Measurements from ENCODE around the gene POU5F1. TPM values are rescaled to one million over a fixed set of nuclear protein-coding genes. Genes with fewer than 3 reads are reported as not detected.

The POU5F1 gene
- total and polyA plus RNA-seq, 9 of the 15 experiments (the other 6 are each of a cell fraction or from before 2014, with no cell fraction given): 0.06 to 2.0 (median 0.10) TPM; not detected in 6

DNA sequence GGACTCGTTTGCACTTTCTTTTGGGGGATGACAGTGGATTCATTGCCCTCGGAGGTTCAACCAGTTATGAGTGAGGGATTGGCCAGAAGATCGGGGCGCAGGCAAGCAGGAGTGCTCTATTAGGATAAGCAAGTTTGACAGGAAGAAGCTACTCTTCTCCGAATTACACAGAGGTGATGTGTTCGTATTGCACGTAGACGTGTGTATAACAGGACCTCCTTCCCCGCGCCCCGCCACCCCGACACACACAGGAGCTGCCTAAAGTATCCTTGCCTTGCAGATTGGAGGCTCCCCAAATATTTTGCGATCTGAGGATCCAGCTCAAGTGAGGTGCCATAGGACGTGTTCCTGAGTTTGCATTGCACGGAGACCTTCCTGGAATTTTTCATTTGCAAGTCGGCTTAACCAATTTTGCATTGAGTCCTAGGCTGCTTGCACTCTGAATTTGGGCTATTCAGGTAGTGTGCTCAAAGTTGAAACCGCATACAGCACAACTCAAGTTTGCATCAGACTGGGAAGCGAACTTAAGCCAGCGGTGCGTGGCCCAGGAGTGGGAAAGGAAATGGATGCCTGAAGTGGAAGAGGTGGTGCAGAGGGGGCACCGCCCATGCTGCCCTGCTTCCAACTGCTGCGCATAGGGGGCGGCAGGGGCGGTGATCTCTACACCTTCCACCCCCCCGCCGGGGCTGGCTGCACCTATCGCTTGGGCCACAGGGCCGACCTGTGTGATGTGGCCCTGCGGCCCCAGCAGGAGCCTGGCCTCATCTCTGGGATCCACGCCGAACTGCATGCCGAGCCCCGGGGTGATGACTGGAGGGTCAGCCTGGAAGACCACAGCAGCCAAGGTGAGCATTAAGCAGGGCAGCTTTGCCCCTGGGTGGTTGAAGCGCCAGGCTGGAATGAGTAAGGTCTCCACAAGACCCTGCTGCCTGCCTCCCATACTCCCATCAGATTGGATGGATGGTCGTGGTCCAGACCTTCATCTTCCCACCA lies 11.3 kb downstream of the POU5F1 start (continued):
- TF ChIP-seq HNRNPL (IDR thresholded peaks at IDR 0.05; ENCODE audit: low read depth, low read length): no peak
- peak; percentile 43; the same call in 1 of the 2 replicates for TF ChIP-seq DPF2 (IDR thresholded peaks at IDR 0.05)
- TF ChIP-seq ZSCAN29 (IDR thresholded peaks at IDR 0.05): 0 out of 2 replicates have a peak, but pooled peaks have one; percentile 32
- no peak for TF ChIP-seq ZNF766 (CRISPR knock-in tag; conservative IDR thresholded peaks at IDR 0.05)
- TF ChIP-seq, protein P1, sequence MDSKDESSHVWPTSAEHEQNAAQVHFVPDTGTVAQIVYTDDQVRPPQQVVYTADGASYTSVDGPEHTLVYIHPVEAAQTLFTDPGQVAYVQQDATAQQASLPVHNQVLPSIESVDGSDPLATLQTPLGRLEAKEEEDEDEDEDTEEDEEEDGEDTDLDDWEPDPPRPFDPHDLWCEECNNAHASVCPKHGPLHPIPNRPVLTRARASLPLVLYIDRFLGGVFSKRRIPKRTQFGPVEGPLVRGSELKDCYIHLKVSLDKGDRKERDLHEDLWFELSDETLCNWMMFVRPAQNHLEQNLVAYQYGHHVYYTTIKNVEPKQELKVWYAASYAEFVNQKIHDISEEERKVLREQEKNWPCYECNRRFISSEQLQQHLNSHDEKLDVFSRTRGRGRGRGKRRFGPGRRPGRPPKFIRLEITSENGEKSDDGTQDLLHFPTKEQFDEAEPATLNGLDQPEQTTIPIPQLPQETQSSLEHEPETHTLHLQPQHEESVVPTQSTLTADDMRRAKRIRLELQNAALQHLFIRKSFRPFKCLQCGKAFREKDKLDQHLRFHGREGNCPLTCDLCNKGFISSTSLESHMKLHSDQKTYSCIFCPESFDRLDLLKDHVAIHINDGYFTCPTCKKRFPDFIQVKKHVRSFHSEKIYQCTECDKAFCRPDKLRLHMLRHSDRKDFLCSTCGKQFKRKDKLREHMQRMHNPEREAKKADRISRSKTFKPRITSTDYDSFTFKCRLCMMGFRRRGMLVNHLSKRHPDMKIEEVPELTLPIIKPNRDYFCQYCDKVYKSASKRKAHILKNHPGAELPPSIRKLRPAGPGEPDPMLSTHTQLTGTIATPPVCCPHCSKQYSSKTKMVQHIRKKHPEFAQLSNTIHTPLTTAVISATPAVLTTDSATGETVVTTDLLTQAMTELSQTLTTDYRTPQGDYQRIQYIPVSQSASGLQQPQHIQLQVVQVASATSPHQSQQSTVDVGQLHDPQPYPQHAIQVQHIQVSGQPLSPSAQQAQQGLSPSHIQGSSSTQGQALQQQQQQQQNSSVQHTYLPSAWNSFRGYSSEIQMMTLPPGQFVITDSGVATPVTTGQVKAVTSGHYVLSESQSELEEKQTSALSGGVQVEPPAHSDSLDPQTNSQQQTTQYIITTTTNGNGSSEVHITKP (IDR thresholded peaks at IDR 0.05; ENCODE audit: partially characterized antibody): no peak
- TF ChIP-seq, protein P2, sequence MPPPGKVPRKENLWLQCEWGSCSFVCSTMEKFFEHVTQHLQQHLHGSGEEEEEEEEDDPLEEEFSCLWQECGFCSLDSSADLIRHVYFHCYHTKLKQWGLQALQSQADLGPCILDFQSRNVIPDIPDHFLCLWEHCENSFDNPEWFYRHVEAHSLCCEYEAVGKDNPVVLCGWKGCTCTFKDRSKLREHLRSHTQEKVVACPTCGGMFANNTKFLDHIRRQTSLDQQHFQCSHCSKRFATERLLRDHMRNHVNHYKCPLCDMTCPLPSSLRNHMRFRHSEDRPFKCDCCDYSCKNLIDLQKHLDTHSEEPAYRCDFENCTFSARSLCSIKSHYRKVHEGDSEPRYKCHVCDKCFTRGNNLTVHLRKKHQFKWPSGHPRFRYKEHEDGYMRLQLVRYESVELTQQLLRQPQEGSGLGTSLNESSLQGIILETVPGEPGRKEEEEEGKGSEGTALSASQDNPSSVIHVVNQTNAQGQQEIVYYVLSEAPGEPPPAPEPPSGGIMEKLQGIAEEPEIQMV (tag; conservative IDR thresholded peaks at IDR 0.05; ENCODE audit: low read depth): no peak
- TF ChIP-seq POLR2AphosphoS5 (IDR thresholded peaks at IDR 0.05; ENCODE audit: control insufficient read depth, insufficient read depth, low read depth, low read length): no peak
- TF ChIP-seq PHB (CRISPR knock-in tag; IDR thresholded peaks at IDR 0.05): no peak
- TF ChIP-seq RBFOX2 (IDR thresholded peaks at IDR 0.05; ENCODE audit: low read depth, low read length): peak; percentile 42; the same call in 1 of the 2 replicates
- TF ChIP-seq, protein P3, sequence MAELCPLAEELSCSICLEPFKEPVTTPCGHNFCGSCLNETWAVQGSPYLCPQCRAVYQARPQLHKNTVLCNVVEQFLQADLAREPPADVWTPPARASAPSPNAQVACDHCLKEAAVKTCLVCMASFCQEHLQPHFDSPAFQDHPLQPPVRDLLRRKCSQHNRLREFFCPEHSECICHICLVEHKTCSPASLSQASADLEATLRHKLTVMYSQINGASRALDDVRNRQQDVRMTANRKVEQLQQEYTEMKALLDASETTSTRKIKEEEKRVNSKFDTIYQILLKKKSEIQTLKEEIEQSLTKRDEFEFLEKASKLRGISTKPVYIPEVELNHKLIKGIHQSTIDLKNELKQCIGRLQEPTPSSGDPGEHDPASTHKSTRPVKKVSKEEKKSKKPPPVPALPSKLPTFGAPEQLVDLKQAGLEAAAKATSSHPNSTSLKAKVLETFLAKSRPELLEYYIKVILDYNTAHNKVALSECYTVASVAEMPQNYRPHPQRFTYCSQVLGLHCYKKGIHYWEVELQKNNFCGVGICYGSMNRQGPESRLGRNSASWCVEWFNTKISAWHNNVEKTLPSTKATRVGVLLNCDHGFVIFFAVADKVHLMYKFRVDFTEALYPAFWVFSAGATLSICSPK (IDR thresholded peaks at IDR 0.05; ENCODE audit: borderline replicate concordance): 0 out of 2 replicates have a peak, but pooled peaks have one; percentile 0
- peak in 1 of 2 experiments; percentile 34; a peak in 1 of 4 replicates for TF ChIP-seq NRF1 (conservative IDR thresholded peaks at IDR 0.05 in 1 of 2, IDR thresholded peaks at IDR 0.05 in 1 of 2)
- TF ChIP-seq, protein P4, sequence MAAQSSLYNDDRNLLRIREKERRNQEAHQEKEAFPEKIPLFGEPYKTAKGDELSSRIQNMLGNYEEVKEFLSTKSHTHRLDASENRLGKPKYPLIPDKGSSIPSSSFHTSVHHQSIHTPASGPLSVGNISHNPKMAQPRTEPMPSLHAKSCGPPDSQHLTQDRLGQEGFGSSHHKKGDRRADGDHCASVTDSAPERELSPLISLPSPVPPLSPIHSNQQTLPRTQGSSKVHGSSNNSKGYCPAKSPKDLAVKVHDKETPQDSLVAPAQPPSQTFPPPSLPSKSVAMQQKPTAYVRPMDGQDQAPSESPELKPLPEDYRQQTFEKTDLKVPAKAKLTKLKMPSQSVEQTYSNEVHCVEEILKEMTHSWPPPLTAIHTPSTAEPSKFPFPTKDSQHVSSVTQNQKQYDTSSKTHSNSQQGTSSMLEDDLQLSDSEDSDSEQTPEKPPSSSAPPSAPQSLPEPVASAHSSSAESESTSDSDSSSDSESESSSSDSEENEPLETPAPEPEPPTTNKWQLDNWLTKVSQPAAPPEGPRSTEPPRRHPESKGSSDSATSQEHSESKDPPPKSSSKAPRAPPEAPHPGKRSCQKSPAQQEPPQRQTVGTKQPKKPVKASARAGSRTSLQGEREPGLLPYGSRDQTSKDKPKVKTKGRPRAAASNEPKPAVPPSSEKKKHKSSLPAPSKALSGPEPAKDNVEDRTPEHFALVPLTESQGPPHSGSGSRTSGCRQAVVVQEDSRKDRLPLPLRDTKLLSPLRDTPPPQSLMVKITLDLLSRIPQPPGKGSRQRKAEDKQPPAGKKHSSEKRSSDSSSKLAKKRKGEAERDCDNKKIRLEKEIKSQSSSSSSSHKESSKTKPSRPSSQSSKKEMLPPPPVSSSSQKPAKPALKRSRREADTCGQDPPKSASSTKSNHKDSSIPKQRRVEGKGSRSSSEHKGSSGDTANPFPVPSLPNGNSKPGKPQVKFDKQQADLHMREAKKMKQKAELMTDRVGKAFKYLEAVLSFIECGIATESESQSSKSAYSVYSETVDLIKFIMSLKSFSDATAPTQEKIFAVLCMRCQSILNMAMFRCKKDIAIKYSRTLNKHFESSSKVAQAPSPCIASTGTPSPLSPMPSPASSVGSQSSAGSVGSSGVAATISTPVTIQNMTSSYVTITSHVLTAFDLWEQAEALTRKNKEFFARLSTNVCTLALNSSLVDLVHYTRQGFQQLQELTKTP (IDR thresholded peaks at IDR 0.05; ENCODE audit: low read depth in 1 of 2, partially characterized antibody in 2 of 2): peak in 1 of 2 experiments; percentile 38
- TF ChIP-seq, protein P5, sequence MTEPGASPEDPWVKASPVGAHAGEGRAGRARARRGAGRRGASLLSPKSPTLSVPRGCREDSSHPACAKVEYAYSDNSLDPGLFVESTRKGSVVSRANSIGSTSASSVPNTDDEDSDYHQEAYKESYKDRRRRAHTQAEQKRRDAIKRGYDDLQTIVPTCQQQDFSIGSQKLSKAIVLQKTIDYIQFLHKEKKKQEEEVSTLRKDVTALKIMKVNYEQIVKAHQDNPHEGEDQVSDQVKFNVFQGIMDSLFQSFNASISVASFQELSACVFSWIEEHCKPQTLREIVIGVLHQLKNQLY (CRISPR knock-in tag; conservative IDR thresholded peaks at IDR 0.05): no peak
